Embryonic facial prominence (tissue), 1 donor: ENCODE measurements around the gene COL27A1.

ENCODE experiments used
- DNase-seq: peaks from one replicate; pipeline ENCODE4 v3.0.0-alpha.2; 2016; ENCODE audit errors: extremely low spot score

COL27A1 gene

GRCh38 chr9:114341152-114341830, 186.0 kb downstream of the COL27A1 start:
- no peak for DNase-seq

GRCh38 chr9:114341991-114342390, 186.7 kb downstream of the COL27A1 start:
- no peak for DNase-seq

- DNase-seq = no peak
These were observed 187.6 kb downstream of the COL27A1 start for GRCh38 chr9:114342755-114343440.

GRCh38 chr9:114343471-114344187, 188.3 kb downstream of the COL27A1 start:
- no peak for DNase-seq

GRCh38 chr9:114344188-114344566, 188.8 kb downstream of the COL27A1 start:
- no peak for DNase-seq

GRCh38 chr9:114344692-114345091, 189.4 kb downstream of the COL27A1 start:
- DNase-seq = no peak

- no peak for DNase-seq
These were observed 190.2 kb downstream of the COL27A1 start for GRCh38 chr9:114345493-114346065.

- DNase-seq = no peak
These were observed 190.8 kb downstream of the COL27A1 start for GRCh38 chr9:114346146-114346545.

GRCh38 chr9:114347675-114348074, 192.3 kb downstream of the COL27A1 start:
- no peak for DNase-seq

- DNase-seq = no peak
These were observed 193.0 kb downstream of the COL27A1 start for GRCh38 chr9:114348261-114348905.

- DNase-seq = no peak
These were observed 193.7 kb downstream of the COL27A1 start for GRCh38 chr9:114348906-114349482.

GRCh38 chr9:114349713-114350480, 194.6 kb downstream of the COL27A1 start:
- DNase-seq = no peak

GRCh38 chr9:114350636-114351401, 195.5 kb downstream of the COL27A1 start:
- no peak for DNase-seq

- DNase-seq = no peak
These were observed 196.6 kb downstream of the COL27A1 start for GRCh38 chr9:114351932-114352331.

- DNase-seq = no peak
These were observed 200.5 kb downstream of the COL27A1 start for GRCh38 chr9:114355821-114356220.

- DNase-seq = no peak
These were observed 201.5 kb downstream of the COL27A1 start for GRCh38 chr9:114356792-114357191.

GRCh38 chr9:114357360-114357759, 202.0 kb downstream of the COL27A1 start:
- DNase-seq = no peak

- no peak for DNase-seq
These were observed 202.6 kb downstream of the COL27A1 start for GRCh38 chr9:114357911-114358328.

- no peak for DNase-seq
These were observed 204.5 kb downstream of the COL27A1 start for GRCh38 chr9:114359801-114360200.

- no peak for DNase-seq
These were observed 206.2 kb downstream of the COL27A1 start for GRCh38 chr9:114361542-114361941.
